OCI-LY7 (cell line): ENCODE results near the gene MYBPC3.

ENCODE experiments used
- EZH2phosphoT487 ChIP-seq: fragments of 200-600 bp; sonication (generic); IDR thresholded peaks from 2 replicates; pipeline ENCODE4 v1.6.1; 2018; ENCODE audit warnings: low read depth, borderline replicate concordance, mild to moderate bottlenecking, mixed run types, antibody characterized with exemption, low read length, moderate library complexity, mixed read lengths
- TF ChIP-seq, protein P1 (sequence below): fragments of 200-600 bp; sonication (generic); conservative IDR thresholded peaks from 2 replicates; pipeline ENCODE4 v1.5.1; 2014; ENCODE audit warnings: mild to moderate bottlenecking, antibody characterized with exemption, low read length, moderate library complexity, mixed read lengths

DNA sequence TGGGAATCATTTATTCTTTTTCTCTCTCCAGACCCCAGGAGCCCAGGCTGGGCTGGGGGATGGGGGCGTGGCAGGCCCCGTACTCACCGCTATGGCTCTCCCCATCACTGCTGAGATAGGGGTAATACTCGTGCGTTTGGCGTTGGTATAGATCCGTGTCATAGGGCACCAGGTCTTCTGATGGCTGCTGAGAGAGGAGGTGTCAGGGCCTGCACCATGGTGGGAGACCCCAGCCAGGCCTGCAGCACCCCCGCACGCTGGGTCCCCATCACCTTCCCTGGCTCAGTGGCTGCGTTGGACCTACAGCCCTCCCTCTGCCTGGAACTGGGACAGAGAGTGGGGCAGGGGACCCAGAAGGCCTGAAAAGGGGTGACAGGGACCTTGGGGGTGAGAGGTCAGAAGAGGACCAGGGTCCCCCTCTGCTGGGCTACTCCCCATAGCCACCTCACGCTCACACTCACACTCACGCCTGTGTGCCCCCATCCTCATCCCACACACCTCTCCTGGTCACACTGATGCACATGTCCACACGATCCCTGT, 23.1 kb upstream of the MYBPC3 start:
- TF ChIP-seq, protein P1, sequence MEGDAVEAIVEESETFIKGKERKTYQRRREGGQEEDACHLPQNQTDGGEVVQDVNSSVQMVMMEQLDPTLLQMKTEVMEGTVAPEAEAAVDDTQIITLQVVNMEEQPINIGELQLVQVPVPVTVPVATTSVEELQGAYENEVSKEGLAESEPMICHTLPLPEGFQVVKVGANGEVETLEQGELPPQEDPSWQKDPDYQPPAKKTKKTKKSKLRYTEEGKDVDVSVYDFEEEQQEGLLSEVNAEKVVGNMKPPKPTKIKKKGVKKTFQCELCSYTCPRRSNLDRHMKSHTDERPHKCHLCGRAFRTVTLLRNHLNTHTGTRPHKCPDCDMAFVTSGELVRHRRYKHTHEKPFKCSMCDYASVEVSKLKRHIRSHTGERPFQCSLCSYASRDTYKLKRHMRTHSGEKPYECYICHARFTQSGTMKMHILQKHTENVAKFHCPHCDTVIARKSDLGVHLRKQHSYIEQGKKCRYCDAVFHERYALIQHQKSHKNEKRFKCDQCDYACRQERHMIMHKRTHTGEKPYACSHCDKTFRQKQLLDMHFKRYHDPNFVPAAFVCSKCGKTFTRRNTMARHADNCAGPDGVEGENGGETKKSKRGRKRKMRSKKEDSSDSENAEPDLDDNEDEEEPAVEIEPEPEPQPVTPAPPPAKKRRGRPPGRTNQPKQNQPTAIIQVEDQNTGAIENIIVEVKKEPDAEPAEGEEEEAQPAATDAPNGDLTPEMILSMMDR: no peak
- no peak for TF ChIP-seq EZH2phosphoT487
